ENCODE results near the gene STK24.

GRCh38 chr13:98520674-98521449 is 56.0 kb downstream of the STK24 start:
- TF ChIP-seq CTCF (IDR thresholded peaks at IDR 0.05; ENCODE audit: insufficient read depth, low read length, poor library complexity, severe bottlenecking) (no peak), EZH2phosphoT487 (conservative IDR thresholded peaks at IDR 0.05; ENCODE audit: low read length) (no peak)

Data from SU-DHL-6 (cell line).